Keratinocyte (primary cell): ENCODE measurements around the gene DEPDC1B.

Experiments
- EZH2 ChIP-seq: IDR thresholded peaks from one replicate; pipeline ENCODE4 v1.6.1; 2012; ENCODE audit warnings: inconsistent platforms, mild to moderate bottlenecking, low read length, moderate library complexity
- TF ChIP-seq, protein P1 (sequence below), 3 experiments: IDR thresholded peaks in 1 of 3; conservative IDR thresholded peaks in 1 of 3; optimal IDR thresholded peaks in 1 of 3; 2 replicates in 2 of 3; 3 replicates in 1 of 3; pipeline versions ENCODE3 to v1.5.1; 2011; ENCODE audit warnings: low read length in 3 of 3, mild to moderate bottlenecking in 3 of 3, moderate library complexity in 2 of 3, control low read depth in 1 of 3, inconsistent platforms in 1 of 3; ENCODE audit not compliant: insufficient read depth in 2 of 3; ENCODE audit errors: extremely low read depth in 1 of 3

DNA sequence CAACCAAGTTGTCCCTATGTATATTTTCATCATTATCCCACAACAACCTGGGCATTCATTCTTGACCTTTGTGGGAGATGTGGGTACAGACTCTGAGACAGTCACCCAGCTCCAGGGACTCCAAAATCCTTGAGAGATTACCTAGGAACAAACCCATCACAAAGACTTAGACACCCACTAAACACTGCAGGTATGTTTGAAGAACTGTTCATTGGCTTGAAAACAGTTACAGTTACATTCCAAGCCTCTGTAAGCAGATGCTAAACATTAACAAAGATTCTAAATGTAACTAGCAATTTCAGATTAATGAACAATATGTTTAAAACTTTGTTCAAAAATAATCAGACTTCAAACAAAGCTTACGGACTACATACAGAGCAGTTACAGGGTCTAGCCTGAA lies 24.7 kb downstream of the DEPDC1B start:
- TF ChIP-seq, protein P1, sequence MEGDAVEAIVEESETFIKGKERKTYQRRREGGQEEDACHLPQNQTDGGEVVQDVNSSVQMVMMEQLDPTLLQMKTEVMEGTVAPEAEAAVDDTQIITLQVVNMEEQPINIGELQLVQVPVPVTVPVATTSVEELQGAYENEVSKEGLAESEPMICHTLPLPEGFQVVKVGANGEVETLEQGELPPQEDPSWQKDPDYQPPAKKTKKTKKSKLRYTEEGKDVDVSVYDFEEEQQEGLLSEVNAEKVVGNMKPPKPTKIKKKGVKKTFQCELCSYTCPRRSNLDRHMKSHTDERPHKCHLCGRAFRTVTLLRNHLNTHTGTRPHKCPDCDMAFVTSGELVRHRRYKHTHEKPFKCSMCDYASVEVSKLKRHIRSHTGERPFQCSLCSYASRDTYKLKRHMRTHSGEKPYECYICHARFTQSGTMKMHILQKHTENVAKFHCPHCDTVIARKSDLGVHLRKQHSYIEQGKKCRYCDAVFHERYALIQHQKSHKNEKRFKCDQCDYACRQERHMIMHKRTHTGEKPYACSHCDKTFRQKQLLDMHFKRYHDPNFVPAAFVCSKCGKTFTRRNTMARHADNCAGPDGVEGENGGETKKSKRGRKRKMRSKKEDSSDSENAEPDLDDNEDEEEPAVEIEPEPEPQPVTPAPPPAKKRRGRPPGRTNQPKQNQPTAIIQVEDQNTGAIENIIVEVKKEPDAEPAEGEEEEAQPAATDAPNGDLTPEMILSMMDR (optimal IDR thresholded peaks at IDR 0.05 in 1 of 3, IDR thresholded peaks at IDR 0.05 in 1 of 3, conservative IDR thresholded peaks at IDR 0.05 in 1 of 3; ENCODE audit: extremely low read depth in 1 of 3, insufficient read depth in 2 of 3, low read length in 3 of 3), result no peak
- no peak for TF ChIP-seq EZH2
